Measurements from ENCODE around the gene SDSL.

GRCh38 chr12:113435367-113435766 lies 13.2 kb downstream of the SDSL start:
- TF ChIP-seq ARNTL (CRISPR knock-in tag; IDR thresholded peaks at IDR 0.05; ENCODE audit: borderline replicate concordance, low read depth), result no peak
- TF ChIP-seq PPARA (CRISPR knock-in tag; IDR thresholded peaks at IDR 0.05; ENCODE audit: borderline replicate concordance), result no peak
- no peak for TF ChIP-seq OSR1 (CRISPR knock-in tag; IDR thresholded peaks at IDR 0.05)
- no peak for TF ChIP-seq CSDC2 (CRISPR knock-in tag; IDR thresholded peaks at IDR 0.05)
- TF ChIP-seq TOX (CRISPR knock-in tag; IDR thresholded peaks at IDR 0.05; ENCODE audit: borderline replicate concordance), result no peak
- TF ChIP-seq ZFP3 (CRISPR knock-in tag; IDR thresholded peaks at IDR 0.05), result no peak
- TF ChIP-seq BACH2 (CRISPR knock-in tag; IDR thresholded peaks at IDR 0.05; ENCODE audit: borderline replicate concordance), result no peak
- TF ChIP-seq PATZ1 (CRISPR knock-in tag; IDR thresholded peaks at IDR 0.05; ENCODE audit: borderline replicate concordance), result no peak
- TF ChIP-seq ZNF70 (CRISPR knock-in tag; IDR thresholded peaks at IDR 0.05), result no peak
- TF ChIP-seq RARB (CRISPR knock-in tag; IDR thresholded peaks at IDR 0.05), result no peak
